ENCODE results near the gene PRKAR2B.

GRCh38 chr7:107187774-107188173, 143.3 kb downstream of the PRKAR2B start:
- TF ChIP-seq, protein P1, sequence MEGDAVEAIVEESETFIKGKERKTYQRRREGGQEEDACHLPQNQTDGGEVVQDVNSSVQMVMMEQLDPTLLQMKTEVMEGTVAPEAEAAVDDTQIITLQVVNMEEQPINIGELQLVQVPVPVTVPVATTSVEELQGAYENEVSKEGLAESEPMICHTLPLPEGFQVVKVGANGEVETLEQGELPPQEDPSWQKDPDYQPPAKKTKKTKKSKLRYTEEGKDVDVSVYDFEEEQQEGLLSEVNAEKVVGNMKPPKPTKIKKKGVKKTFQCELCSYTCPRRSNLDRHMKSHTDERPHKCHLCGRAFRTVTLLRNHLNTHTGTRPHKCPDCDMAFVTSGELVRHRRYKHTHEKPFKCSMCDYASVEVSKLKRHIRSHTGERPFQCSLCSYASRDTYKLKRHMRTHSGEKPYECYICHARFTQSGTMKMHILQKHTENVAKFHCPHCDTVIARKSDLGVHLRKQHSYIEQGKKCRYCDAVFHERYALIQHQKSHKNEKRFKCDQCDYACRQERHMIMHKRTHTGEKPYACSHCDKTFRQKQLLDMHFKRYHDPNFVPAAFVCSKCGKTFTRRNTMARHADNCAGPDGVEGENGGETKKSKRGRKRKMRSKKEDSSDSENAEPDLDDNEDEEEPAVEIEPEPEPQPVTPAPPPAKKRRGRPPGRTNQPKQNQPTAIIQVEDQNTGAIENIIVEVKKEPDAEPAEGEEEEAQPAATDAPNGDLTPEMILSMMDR (IDR thresholded peaks at IDR 0.05) = no peak
- no peak for TF ChIP-seq POLR2A (IDR thresholded peaks at IDR 0.05)

Measured in body of pancreas (tissue), 4 donors.